NCI-H1105 treated with DMSO at 0.1 percent for 48 hours (cell line): ENCODE results near the gene AURKAIP1.
"Not testable (repeated sequence)": the region's sequence is repeated elsewhere in the genome, so short reads cannot be mapped to it uniquely, and the experiment has no call there.

ENCODE experiments used
- DNase-seq: peaks from one replicate; lab custom pipeline; 2025; lab: John Stamatoyannopoulos, UW

Gene AURKAIP1

DNA sequence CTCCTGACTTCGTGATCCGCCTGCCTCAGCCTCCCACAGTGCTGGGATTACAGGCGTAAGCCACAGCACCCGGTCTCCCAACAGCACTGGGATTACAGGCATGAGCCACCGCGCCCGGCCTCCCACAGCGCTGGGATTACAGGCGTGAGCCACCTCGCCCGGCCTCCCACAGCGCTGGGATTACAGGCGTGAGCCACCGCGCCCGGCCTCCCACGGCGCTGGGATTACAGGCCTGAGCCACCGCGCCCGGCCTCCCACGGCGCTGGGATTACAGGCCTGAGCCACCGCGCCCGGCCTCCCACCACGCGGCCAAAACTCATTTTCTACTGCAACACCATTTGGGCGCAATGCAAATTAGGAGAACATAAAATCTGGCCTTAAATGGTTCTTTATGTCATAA lies 10.3 kb upstream of the AURKAIP1 start:
- DNase-seq, result not testable (repeated sequence)

DNA sequence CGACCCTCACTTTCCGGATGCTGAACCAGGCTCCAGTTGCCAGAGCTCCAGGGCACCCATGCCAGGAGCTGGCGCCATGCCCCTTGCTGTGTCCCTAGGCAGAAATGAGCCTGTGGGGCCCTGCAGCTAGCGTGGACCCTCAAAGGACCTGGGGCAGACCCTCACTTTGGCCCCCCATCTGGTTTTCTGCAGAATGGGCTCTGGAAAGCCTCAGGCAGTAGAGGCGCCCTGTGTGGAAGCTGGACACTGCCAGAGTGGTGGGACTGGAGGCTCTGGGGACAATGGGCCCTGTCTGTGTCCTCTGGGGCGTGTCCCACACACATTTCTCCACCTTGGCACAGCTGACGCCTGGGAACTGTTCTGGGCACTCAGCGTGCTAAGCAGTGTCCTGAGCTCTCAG lies 6.3 kb upstream of the AURKAIP1 start:
- no peak for DNase-seq

DNA sequence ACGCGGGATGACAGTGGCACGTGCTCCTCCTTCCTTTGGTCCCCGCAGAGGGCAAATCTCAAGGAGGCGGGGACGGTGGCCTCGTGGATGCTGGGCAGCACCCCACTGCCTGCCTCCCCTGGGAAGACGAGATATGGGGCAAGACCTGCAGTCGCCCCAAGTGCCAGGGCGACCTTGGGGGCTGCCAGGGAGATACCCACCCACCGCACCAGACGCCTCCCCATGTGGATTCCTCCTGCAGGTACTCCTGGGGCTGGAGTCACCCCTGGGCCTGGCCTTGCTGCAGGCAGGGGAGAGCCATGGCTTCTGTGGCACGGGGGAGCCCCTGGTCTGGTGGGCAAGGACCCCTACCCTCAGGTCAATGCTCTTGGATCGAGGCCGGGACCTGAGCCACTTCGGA lies 5.9 kb upstream of the AURKAIP1 start:
- no peak for DNase-seq

DNA sequence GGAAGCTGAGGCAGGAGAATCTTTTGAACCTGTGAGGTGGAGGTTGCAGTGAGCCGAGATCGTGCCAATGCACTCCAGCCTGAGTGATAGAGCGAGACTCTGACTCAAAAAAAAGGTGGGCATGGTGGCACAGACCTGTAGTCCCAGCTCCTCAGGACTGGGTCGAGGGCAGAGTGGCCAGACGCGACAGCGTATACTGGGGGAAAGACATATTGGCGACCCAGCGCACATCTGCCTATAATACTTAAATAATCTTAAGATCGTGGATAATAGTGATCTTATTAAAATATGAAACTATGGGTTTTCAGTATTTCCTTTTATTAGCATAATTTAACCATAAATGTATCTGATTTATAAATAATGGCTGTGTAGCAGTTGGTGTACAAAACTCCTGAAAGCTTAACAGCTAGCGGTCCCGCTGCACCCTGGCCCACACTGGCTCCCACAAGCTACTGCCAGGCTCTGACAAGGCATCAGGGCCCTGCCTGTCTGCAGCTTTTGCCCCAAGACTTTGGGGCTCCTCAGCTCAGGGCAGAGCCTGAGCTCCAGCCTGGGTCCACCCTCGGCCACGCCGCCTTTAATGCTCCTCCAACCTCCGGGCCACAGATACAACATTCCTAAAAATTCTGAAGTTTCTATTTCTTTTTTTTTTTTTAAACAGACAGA lies 2.7 kb upstream of the AURKAIP1 start:
- no peak for DNase-seq

DNA sequence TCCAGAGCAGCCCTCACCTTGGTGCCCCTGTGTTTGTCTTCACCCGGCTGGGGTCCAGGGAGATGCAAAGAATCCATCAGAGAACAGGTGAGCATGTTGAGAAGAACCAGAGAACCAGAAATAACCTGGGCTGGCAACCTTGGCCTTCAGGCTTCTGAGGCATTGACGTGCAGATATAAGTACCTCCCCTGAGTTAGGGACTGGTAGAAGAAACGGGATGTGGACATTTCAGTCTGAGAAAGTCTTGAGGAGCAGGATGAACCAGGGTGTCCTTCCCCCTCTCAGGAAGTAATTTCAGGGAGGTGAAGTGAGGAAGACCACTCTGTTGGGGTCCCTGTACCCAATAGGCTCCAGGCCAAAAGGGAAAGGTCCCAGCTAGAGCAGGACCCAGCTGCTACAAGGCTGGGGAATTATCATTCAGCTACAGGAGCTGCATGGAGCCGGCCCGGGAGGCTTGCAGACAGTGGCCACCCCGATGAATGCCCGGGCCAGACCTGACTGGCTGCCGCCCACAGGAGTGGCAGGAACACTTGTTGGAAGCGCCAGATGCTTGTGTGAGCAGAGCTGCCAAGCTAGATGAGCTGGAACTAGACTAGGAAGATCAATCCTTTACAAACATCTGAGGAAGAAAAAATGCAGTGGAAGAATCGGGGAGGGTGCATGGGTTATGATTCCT lies 1.7 kb upstream of the AURKAIP1 start:
- DNase-seq, result no peak

DNA sequence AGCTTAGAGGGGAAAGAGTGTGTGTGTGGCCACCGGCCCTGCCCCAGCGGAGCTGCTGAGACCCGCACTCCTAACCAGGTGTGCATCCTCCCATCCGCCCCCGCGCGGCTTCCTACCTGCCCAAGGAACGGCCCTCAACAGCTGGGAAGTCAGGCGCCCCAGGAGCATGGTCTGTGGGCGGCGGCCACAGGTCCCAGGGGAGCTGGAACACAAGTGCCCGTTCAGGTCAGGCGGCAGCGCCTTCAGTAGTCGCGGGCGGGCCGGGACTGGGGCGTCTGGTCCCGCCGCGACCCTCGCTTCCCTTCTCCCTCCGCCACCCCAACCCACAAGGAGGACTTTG lies 448 bp downstream of the AURKAIP1 start:
- DNase-seq, result no peak

DNA sequence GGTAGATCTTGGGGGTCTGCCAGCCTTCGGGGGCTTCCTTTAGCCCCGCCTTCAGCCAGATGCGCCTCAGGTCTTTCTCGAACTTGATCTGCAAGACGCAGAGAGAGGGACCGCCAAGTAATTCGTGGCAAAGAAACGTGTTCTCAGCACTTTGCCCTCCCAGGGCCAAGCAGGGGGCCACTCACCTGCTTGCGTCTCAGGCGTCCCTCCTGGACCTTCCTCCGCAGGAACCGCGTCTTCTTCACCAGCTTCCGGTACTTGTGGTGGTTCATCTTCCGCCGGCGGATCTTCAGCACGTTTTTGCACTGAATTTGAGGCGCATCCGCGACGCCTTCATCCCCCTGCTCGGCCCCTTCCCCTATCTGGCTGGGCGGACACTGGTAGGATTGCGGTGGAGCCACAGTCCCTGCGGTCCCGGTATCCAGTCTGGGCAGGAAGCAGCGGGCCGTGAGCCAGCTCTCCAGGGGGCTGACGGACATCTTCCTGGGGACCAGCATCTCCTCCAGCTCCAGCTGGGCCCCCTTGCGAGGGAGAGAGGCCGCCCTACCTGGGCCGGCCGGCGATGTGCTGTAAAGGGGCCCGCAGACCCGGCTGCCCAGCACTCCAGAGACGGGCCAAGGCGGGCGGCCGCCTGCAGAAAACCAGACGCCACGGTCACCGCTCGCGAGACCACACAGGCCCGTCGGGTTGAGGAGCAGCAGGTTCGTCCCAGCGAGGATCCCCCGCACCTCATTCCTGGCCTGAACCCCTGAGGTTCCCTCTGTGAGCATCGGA lies 1.0 kb downstream of the AURKAIP1 start:
- no peak for DNase-seq

DNA sequence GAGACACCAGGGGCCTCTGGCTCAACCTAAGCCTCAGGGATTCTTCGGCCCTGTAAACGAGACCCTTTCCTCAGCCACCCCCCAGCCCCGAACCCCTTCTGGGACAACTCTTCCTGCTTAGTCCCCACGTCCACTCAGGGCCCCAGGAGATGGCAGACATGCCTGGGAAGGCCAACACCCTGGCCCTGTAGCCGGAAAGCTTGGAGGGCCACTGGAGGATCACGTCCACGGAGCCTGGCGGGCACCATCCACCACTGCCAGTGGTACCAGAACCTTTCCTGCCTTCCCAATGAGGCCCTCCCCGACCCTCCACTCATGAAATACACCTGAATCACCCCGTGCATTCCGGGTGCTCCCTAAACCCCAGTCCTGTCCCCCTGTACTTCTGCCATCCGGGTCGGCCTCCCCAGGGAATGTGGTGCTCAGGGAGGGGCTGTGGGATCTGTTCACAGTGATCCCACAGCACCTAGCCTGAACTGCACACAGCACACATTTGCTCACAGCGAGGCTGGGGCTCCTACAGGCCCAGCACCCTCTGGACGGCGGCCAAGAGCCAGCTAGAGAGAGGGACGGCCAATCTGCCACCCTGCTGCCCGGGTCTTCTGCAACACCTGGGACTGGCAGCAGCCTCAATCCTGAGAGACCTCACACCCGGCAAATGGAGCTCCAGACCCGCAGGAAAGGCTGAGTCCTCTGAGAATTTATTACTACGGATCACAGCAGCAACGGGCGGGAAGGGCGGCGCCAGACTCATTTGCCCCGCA lies 1.8 kb downstream of the AURKAIP1 start:
- no peak for DNase-seq

DNA sequence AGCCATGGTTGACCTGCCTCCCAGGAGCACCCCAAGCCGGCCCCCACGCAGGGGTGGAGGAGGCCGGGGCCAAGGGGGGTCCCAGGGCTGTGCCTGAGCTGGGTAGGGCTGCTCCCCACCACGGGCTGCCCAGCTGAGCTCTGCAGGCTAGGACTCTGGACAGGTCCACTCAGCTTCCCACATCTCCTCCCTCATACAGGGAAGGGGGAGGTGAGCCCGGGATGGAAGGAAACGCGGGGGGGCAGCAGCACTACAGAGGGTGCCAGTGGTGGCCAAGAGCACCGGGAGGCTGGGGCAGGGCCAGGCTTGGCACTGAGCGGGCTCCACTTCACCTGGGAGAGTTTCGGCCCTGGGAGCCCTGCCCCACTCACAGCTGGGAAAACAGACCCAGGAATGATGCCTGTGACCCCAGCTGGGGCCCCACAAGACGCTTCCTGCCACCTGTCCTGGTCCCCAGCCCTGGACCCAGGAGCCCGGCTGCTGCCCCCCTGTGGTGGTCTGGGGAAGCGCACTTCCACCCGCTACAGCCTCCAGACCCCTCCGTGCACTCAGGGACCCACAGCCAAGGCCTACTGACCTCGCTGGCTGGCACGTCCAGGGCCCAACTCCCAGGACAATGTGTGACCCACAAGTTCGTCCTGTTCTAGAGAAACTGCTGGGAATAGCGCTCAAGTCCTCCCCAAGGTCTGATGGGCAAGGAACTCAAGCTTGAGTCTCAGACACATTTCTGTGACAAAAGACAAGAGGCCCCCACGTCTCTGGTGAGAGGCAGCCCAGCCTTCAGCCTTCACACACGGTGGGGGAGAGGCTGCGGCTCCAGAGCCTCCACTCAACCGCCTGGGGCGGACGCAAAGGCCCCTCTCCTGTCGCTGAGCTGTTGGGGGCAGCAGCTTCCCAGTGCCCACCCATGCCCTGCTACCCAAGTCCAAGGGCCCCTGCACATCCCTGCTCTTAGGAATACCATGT lies 3.0 kb downstream of the AURKAIP1 start:
- peak; percentile 34 for DNase-seq

DNA sequence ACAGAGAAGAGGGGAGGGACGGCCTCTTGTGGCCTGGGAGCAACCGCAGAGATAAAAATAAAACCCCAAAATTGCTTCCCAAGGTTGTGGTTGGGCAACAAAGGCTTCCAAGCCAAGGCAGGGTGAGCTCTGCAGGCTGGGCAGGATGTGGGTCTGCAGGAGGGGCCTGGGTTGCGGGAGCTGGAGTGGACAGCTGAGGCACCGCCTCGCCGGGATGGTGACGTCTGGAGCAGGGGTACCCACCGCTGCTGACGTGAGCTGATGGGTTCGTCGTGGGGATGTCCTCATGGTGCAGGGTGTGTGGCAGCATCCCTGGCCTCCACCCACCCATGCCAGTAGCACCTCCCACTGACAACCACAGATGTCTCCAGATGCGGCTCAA lies 3.7 kb downstream of the AURKAIP1 start:
- DNase-seq, result no peak

DNA sequence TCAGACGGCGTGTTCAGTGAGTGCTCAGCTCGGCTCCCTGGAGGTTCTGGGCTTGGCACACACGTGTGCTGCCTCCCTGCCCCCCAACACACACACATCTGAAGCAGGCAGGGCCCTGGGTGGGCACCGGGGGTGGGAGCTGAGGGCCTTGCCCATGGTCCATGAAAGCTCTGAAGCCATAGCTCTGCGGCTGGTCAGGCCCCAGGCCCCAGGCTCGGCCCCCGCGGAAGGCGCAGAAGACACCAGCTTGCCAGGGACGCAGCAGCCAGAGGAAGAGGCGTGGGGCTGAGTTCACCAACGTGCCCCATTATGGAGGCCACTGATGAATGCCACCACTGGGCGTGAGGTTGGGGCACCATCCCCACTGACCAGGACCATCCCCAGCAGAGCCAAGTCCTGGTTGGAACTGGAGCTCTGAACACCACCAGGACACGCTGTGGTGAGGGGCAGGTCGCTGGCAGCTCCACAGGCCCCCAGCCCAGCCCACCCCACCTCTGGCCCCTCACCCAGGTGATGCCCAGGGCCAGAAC lies 4.2 kb downstream of the AURKAIP1 start:
- DNase-seq, result no peak

DNA sequence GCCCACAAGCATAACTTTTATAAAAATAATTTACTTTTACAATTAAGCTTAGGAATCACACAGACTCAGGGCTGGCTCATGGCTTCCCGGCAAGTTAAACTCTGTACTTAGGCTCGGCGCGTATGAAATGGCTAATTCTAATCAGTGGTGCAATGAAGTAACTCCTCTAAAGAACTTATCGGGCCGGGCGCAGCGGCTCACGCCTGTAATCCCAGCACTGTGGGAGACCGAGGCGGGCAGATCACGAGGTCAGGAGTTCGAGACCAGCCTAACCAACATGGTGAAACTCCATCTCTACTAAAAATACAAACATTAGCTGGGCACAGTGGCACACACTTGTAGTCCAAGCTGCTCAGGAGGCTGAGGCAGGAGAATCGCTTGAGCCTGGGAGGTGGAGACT lies 4.9 kb downstream of the AURKAIP1 start:
- not testable (repeated sequence) for DNase-seq

DNA sequence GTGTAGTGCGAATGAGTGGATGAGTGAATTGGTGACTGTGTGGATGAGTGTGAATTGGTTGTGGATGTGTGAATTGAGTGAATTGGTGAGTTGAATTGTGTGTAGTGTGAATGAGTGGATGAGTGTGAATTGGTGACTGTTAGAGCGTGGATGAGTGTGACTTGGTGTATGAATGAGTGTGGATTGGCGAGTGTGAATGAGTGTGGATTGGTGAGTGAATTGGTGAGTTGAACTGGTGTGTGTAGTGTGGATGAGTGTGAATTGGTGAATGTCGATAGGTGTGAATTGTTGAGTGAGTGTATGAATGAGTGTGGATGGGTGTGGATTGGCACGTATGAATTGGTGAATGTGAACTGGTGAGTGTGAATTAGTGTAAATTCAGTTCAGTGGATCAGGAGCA lies 7.7 kb downstream of the AURKAIP1 start:
- DNase-seq, result no peak

DNA sequence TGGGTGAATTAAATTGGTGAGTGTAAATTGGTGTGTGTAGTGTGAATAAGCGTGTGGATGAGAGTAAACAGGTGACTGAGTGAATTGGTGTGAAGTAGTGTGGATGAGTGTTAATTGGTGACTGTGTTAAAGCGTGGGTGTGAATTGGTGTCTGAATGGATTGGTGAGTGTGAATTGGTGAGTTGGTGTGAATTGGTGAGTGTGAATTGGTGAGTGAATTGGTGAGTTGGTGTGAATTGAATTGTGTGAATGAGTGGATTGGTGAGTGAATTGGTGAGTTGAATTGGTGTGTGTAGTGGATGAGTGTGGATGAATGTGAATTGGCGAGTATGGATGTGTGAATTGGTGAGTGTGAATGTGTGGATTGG lies 8.3 kb downstream of the AURKAIP1 start:
- no peak for DNase-seq

DNA sequence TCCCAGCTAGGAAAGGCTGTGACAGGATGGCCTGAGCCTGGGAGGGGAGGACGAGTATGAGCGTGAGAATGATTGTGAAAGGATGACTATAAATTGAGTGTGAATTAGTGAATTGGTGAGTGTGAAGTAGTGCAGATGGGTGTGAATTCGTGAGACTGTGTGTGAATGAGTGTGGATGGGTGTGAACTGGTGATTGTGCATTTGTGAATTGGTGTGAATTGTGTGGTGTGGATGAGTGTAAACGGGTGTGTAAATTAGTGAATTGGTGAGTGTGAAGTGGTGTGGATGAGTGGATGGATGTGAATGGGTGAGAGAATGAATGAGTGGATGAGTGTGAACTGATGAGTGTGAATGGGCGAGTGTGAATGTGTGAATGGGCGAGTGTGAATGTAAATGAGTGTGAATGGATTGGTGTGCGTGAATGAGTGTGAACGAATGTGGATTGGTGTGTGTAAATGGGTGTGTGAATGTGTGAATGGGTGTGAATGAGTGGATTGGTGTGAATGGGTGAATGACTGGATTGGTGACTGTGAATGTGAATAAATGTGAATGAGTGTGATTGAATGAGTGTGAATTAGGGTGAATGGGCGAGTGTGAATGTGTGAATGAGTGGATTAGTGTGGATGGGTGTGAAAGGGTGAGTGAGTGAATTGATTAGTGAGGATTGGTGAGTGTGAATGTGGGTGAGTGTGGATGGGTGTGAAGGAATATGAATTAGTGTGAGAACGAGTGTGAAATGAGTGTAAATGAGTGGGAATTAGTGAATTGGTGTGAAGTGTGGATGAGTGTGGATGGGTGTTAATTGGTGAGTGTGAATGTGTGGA lies 8.9 kb downstream of the AURKAIP1 start:
- no peak for DNase-seq

DNA sequence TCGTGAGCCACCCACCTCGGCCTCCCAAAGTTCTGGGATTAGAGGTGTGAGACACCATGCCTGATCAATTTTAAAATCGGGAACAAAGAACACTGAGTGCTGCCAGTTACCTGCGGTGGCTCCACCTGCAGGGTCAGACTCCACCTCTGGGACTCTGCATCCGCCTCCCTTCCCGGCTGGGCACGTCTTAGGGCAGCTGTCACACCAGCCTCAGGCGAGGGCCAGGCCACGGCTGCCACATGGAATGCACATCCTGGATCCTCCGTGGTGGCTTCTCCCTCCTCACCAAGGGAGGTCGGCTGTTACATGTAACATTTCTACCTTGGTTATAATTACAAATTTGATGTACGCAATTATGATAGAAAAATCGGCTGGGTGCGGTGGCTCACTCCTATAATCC lies 10.7 kb downstream of the AURKAIP1 start:
- DNase-seq, result no peak

DNA sequence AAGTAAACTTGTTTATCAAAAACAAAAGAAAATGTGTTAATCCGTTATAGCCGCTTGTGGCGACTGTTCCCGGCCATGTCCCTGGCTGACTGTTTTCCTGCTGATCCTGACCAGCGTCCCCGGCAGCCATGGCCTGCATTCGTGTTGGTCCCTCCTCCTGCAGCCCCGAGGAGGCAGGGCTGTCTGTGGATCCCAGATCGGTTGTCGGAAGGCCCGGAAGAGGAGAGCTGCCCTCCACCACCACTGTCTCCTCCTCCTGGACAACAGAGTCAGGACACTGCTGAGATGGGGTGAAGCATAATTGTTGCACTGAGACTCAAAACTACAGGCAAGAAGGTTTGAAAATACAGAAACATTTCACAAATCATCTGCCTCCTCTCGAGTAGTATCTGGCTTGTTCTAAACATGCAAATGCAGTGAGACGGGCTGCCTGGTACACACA lies 13.0 kb downstream of the AURKAIP1 start:
- DNase-seq, result no peak

DNA sequence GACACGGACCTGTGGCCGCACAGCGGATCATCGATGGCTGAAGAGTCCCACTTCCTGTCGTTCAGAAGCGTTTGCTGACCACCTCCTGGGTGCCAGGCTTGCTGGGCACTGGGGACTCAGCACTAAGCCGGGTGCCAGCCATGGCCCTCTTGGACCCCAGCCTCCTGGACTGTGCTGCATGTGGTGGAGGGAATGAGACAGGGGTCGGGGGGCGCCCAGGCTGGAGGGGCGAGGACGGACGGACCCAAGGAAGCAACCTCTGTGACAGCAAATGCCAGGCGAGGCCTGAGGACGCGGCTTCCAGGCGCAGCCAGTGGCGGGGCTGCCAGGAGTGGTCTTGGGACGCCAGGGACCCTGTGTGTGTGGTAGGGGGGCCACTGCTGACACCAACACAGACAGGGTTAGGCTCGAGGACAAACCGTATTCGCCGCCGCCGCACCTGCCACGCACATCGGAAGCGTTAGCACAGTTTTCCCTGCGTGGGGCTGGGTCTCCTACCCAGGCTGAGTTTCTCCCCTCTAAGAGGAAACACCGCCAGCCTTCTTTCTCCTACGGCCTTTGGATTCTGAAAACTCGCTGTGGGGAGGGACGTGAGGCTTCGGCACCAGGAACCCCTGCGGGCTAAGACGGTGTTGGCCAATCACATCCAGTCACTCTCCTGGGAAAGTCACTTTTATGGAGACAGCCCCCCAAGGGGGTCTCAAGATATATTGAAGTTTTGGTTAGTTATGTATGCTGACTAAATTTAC lies 13.6 kb downstream of the AURKAIP1 start:
- no peak for DNase-seq

DNA sequence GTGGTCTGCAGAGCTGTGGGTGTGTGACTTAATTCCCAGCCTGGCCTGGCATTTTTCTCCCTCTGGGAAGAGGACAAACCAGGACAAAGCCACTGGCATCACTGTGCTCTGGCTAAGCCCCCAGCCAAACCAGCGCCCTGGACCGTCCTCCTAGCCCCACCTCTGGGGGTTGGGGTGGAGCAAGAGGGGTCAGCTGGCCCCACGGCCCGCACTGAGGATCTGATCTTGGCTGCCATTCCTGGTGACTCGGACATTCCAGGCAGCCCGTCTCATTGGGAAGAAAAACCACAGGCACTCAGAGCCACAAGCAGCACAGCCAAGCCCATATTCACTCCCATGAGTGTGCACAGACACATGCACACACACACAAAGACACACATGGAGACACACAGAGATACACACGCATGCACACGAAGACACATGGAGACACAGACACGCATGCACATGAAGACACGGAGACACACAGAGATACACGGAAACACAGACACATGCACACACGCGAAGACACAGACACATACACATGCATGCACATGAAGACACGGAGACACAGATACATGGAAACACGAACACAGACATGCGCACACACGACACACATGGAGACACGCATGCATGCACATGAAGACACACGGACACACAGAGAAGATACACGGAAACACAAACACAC lies 14.4 kb downstream of the AURKAIP1 start:
- DNase-seq, result no peak
